Measurements from ENCODE around the gene RAB11FIP4.

GRCh38 chr17:31512796-31513195 lies 121.3 kb downstream of the RAB11FIP4 start:
- TF ChIP-seq POLR2AphosphoS5 (IDR thresholded peaks at IDR 0.05): no peak
- no peak for TF ChIP-seq CTCF (IDR thresholded peaks at IDR 0.05)
- TF ChIP-seq POLR2A (IDR thresholded peaks at IDR 0.05): no peak

Data from breast epithelium (tissue), 3 donors.